IMR-90 (cell line): Measurements from ENCODE around the gene DACT2. TPM values are rescaled to one million over a fixed set of nuclear protein-coding genes. Genes with fewer than 3 reads are reported as not detected.
"Not testable (repeated sequence)": the region's sequence is repeated elsewhere in the genome, so short reads cannot be mapped to it uniquely, and the experiment has no call there.

Experiments
- ATAC-seq: fragments of 200-7000 bp; cut with Tn5 transposase; 2 replicates; pipeline ENCODE4 v1.9.1; 2020; ENCODE audit warnings: low read depth, mild to moderate bottlenecking, moderate library complexity
- BruUV-seq: library from RNA; stranded (reverse); fragments of 400-500 nt; replicated peaks from 2 replicates; lab custom pipeline; 2021; lab: Mats Ljungman, UMichigan
- CTCF ChIA-PET: fragments of 300-600 bp; formaldehyde crosslinking; extraction: SDS; loops from one replicate; lab custom pipeline; 2021; ENCODE audit warnings: antibody characterized with exemption; lab: Yijun Ruan, JAX
- POLR2A ChIA-PET: fragments of 300-600 bp; sonication (Branson Sonifier 250); formaldehyde crosslinking; loops from one replicate; lab custom pipeline; 2022; ENCODE audit warnings: antibody characterized with exemption; ENCODE audit not compliant: unreplicated experiment; lab: Charles Lee
- DNase-seq: peaks from one replicate; pipeline ENCODE4 v3.0.0; 2013
- H2AFZ ChIP-seq: replicated peaks from 2 replicates; pipeline ENCODE3; 2013; ENCODE audit warnings: low read length, mild to moderate bottlenecking; ENCODE audit not compliant: poor library complexity
- H2AK5ac ChIP-seq: 2 replicates; pipeline ENCODE4 v1.6.1; 2013; ENCODE audit warnings: low read depth, low read length, inconsistent platforms
- H2AK9ac ChIP-seq: replicated peaks from 2 replicates; pipeline ENCODE3; 2013; ENCODE audit warnings: mild to moderate bottlenecking, low read depth, low read length, moderate library complexity; ENCODE audit not compliant: poor library complexity
- H2BK120ac ChIP-seq: 2 replicates; pipeline ENCODE4 v1.6.1; 2013; ENCODE audit warnings: low read depth, low read length, inconsistent platforms
- H2BK15ac ChIP-seq: 3 replicates; pipeline ENCODE4 v1.6.1; 2013; ENCODE audit warnings: low read depth, low read length, inconsistent platforms
- H2BK20ac ChIP-seq: 2 replicates; pipeline ENCODE4 v1.6.1; 2013; ENCODE audit warnings: low read depth, mild to moderate bottlenecking, inconsistent platforms, low read length, moderate library complexity
- H2BK5ac ChIP-seq: 2 replicates; pipeline ENCODE4 v1.6.1; 2013; ENCODE audit warnings: mild to moderate bottlenecking, low read depth, low read length, inconsistent platforms; ENCODE audit not compliant: poor library complexity, severe bottlenecking
- H3K14ac ChIP-seq: replicated peaks from 2 replicates; pipeline ENCODE4 v1.6.1; 2013; ENCODE audit warnings: low read depth, low read length, inconsistent platforms
- H3K18ac ChIP-seq: 2 replicates; pipeline ENCODE4 v1.6.1; 2013; ENCODE audit warnings: low read depth, low read length, control low read depth
- H3K23ac ChIP-seq: 2 replicates; pipeline ENCODE4 v1.6.1; 2013; ENCODE audit warnings: low read depth, low read length, inconsistent platforms
- H3K27ac ChIP-seq: 2 replicates; pipeline ENCODE4 v1.5.1; 2013; ENCODE audit warnings: mild to moderate bottlenecking, control low read depth, low read length; ENCODE audit not compliant: insufficient read depth
- H3K27me3 ChIP-seq: 2 replicates; pipeline ENCODE4 v1.6.1; 2013; ENCODE audit warnings: low read length; ENCODE audit not compliant: control insufficient read depth, insufficient read depth
- H3K36me3 ChIP-seq: 2 replicates; pipeline ENCODE4 v1.6.1; 2013; ENCODE audit warnings: low read length, mixed read lengths; ENCODE audit not compliant: control insufficient read depth, insufficient read depth
- H3K4ac ChIP-seq: 2 replicates; pipeline ENCODE4 v1.6.1; 2013; ENCODE audit warnings: low read depth, low read length, inconsistent platforms
- H3K4me1 ChIP-seq: 2 replicates; pipeline ENCODE4 v1.6.1; 2013; ENCODE audit warnings: low read length, mixed read lengths; ENCODE audit not compliant: control insufficient read depth, insufficient read depth
- H3K4me2 ChIP-seq: 2 replicates; pipeline ENCODE4 v1.6.1; 2013; ENCODE audit warnings: low read depth, mild to moderate bottlenecking, control low read depth, low read length, moderate library complexity
- H3K4me3 ChIP-seq: 2 replicates; pipeline ENCODE4 v1.5.1; 2013; ENCODE audit warnings: low read depth, mild to moderate bottlenecking, control low read depth, low read length, moderate library complexity; ENCODE audit not compliant: insufficient read depth
- H3K56ac ChIP-seq: 2 replicates; pipeline ENCODE4 v1.6.1; 2013; ENCODE audit warnings: low read length, inconsistent platforms; ENCODE audit not compliant: insufficient read depth; ENCODE audit errors: extremely low read depth
- H3K79me1 ChIP-seq, 2 experiments: 2 replicates each; pipeline ENCODE4 v1.6.1; 2013; ENCODE audit warnings: low read length in 2 of 2, inconsistent platforms in 1 of 2, low read depth in 1 of 2
- H3K9ac ChIP-seq: 2 replicates; pipeline ENCODE4 v1.6.1; 2013; ENCODE audit warnings: low read depth, low read length, control low read depth
- H3K9me1 ChIP-seq: 2 replicates; pipeline ENCODE4 v1.6.1; 2013; ENCODE audit warnings: low read length, inconsistent platforms; ENCODE audit not compliant: insufficient read depth
- H3K9me3 ChIP-seq: 2 replicates; pipeline ENCODE4 v1.6.1; 2013; ENCODE audit warnings: low read length; ENCODE audit not compliant: control insufficient read depth, insufficient read depth
- H4K20me1 ChIP-seq: 2 replicates; pipeline ENCODE4 v1.6.1; 2013; ENCODE audit warnings: low read length, inconsistent platforms; ENCODE audit not compliant: insufficient read depth
- H4K5ac ChIP-seq: 2 replicates; pipeline ENCODE4 v1.6.1; 2013; ENCODE audit warnings: mild to moderate bottlenecking, low read depth, low read length, control low read depth
- H4K8ac ChIP-seq, 2 experiments: 2 replicates each; pipeline ENCODE4 v1.6.1; 2013; ENCODE audit warnings: low read depth in 2 of 2, low read length in 2 of 2, control low read depth in 1 of 2, inconsistent platforms in 1 of 2
- H4K91ac ChIP-seq: 2 replicates; pipeline ENCODE4 v1.6.1; 2013; ENCODE audit warnings: low read depth, low read length, inconsistent platforms; ENCODE audit not compliant: insufficient read depth
- WGBS, 2 experiments: methylation state at CpG; one replicate each; pipeline versions ENCODE4 v1.1.5 to v1.1.7; 2013; ENCODE audit warnings: missing lambda C conversion rate in 2 of 2; ENCODE audit not compliant: insufficient read length in 1 of 2; ENCODE audit errors: extremely low coverage in 2 of 2; 5-methylcytosine and 5-hydroxymethylcytosine counted together
- dilution Hi-C: fragments of 300-500 bp; cut with HindIII; formaldehyde crosslinking; loops from one replicate; pipeline ENCODE4 v1.14.3; 2018; ENCODE audit warnings: low sequenced_read_pairs; ENCODE audit not compliant: unreplicated experiment
- in situ Hi-C: fragments of 300-500 bp; cut with MboI; formaldehyde crosslinking; loops from 3 replicates; pipeline ENCODE4 v1.14.3; 2019; ENCODE audit warnings: low sequenced_read_pairs, inconsistent platforms, mixed read lengths
- intact Hi-C: fragments of 100-400 bp; cut with micrococcal nuclease; formaldehyde crosslinking; loops from 2 replicates; pipeline ENCODE4 v1.10.0; 2022
- polyA plus RNA-seq, 3 experiments: library from polyadenylated mRNA; depleted of rRNA; stranded (reverse); fragments of >200 nt; gene quantifications; 2 replicates each; pipeline ENCODE4 v1.2.3, GENCODE V29; 2012; ENCODE audit warnings: low replicate concordance in 1 of 3
- total RNA-seq: library from RNA; depleted of rRNA; stranded (reverse); fragments of >200 nt; gene quantifications from 2 replicates; pipeline ENCODE4 v1.2.3, GENCODE V29; 2012

DACT2 gene
- total and polyA plus RNA-seq, 2 of the 4 experiments (the other 2 are of a cell fraction), result not detected

- H2BK15ac ChIP-seq, H3K4me3 ChIP-seq, dilution Hi-C loops, H3K9me1 ChIP-seq, H3K56ac ChIP-seq, H2BK5ac ChIP-seq, H3K4ac ChIP-seq, H3K14ac ChIP-seq, H4K8ac ChIP-seq, H3K23ac ChIP-seq, intact Hi-C loops, H3K36me3 ChIP-seq, ATAC-seq, H3K79me1 ChIP-seq, H2BK120ac ChIP-seq, BruUV-seq, DNase-seq, H2BK20ac ChIP-seq, in situ Hi-C loops, H4K20me1 ChIP-seq, H3K27me3 ChIP-seq, H3K18ac ChIP-seq, H3K9ac ChIP-seq, H3K4me1 ChIP-seq, H2AK5ac ChIP-seq, H2AK9ac ChIP-seq, H3K27ac ChIP-seq, H2AFZ ChIP-seq, H4K91ac ChIP-seq, POLR2A ChIA-PET, H4K5ac ChIP-seq, H3K4me2 ChIP-seq: not testable (repeated sequence)
- peaks cover 36% of the 10 kb centered on the region for H3K9me3 ChIP-seq
- WGBS, 2 experiments, result 0% methylated on average over 1 of the region's 6 CpGs; no CpG with 5 or more reads in 1 of the 2 experiments
- CTCF ChIA-PET, result interaction anchor here (0.7 kb wide), 1 partner anchor 64 kb away, joined by 3 read pairs; no protein-coding TSS in a partner anchor
Observed at GRCh38 chr6:168287460-168287859, 32.1 kb downstream of the DACT2 start.

- intact Hi-C loops, ATAC-seq: not testable (repeated sequence)
- WGBS, 2 experiments, result 60% methylated on average over 1 of the region's 9 CpGs; no CpG with 5 or more reads in 1 of the 2 experiments
Observed at GRCh38 chr6:168286771-168287446, 32.7 kb downstream of the DACT2 start.

More at GRCh38 chr6:168286771-168287446, 32.7 kb downstream of the DACT2 start:
- H3K27me3 ChIP-seq, H4K8ac ChIP-seq, H2AK9ac ChIP-seq, dilution Hi-C loops, H4K91ac ChIP-seq, H3K4me3 ChIP-seq, H3K56ac ChIP-seq, H3K36me3 ChIP-seq, H3K14ac ChIP-seq, H3K9ac ChIP-seq, H3K79me1 ChIP-seq, in situ Hi-C loops, H3K4me2 ChIP-seq, H3K4me1 ChIP-seq, H2AK5ac ChIP-seq, H3K9me1 ChIP-seq, H2BK20ac ChIP-seq, CTCF ChIA-PET, H2BK15ac ChIP-seq, H2BK120ac ChIP-seq, DNase-seq, BruUV-seq, H2BK5ac ChIP-seq, H4K20me1 ChIP-seq, H3K27ac ChIP-seq, H3K18ac ChIP-seq, POLR2A ChIA-PET, H2AFZ ChIP-seq, H4K5ac ChIP-seq, H3K4ac ChIP-seq, H3K23ac ChIP-seq: not testable (repeated sequence)
- peaks cover 39% of the 10 kb centered on the region for H3K9me3 ChIP-seq
